HG03135 (cell line): Measurements from ENCODE around the gene RMRP.

Experiments used
- ATAC-seq: cut with Tn5 transposase; IDR thresholded peaks from one replicate; pipeline ENCODE4 v1.9.1; 2021; ENCODE audit warnings: mild to moderate bottlenecking, moderate library complexity; ENCODE audit not compliant: unreplicated experiment

Gene RMRP

DNA sequence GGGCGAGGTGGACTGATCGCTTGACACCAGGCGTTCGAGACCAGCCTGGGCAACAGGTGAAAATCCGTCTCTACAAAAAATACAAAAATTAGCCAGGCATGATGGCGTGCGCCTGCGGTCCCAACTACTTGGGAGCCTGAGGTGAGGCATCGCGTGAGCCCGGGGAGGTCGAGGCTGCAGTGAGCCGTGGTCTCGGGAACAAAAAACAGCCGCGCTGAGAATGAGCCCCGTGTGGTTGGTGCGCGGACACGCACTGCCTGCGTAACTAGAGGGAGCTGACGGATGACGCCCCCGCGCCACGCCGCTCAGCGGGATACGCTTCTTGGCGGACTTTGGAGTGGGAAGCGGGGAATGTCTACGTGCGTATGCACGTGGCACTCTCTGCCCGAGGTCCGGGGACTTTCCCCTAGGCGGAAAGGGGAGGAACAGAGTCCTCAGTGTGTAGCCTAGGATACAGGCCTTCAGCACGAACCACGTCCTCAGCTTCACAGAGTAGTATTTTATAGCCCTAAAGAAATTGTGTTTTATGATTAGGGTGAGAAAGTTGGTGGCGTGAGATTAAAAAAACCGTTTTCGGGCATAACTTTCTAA is at the start of gene RMRP:
Gene RMRP (minus strand): TSS at position 474 of the 591 bp plus-strand sequence.
- peak; percentile 83 for ATAC-seq

DNA sequence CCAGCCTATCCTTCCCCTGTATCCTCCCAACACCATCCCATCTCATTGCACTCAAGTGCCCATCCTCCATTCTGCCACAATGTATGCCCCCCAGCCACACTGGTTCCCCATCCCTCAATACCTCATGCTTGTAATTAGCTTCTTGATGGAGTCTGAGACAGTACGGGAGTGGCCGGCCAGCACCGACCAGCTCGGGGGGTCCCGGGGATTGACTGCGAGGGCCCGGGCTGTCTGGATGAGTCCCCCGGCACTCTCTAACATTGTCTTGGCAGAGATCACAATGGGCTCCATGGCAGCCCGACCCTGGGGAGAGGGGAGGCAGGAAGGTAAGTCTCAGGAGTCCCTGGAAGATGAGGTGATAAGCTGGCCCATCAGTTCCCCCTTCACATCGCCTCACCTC is 49.1 kb upstream of the RMRP start:
- ATAC-seq: no peak

DNA sequence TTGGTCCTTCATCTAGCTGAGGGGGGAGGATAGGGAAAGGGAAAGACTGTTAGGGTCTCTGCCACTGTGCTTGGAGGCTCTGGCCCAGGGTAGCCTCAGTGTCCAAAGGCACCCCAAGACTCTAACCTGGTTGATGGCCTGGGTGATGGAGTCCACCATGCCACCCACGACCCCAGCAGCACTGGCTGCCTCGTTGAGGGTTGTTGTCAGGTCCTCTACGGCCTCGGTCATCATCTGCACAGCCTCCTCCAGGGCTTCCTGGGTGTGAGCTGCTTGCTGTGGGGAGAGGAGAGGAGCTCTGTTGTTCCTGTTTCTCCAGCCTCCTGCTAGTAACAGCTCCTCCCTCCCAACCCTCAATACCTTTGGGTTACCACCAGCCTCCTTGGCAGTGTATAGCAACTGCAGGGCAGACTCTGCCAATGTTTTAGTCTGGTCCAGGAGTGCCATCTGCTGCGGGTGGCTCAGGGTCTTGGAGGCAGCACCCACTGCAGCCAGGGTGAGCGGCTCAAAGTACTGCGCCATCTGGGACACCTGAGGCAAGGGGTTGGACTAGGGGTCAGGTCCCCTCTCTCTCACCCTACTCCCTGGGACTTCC is 48.1 kb upstream of the RMRP start:
- no peak for ATAC-seq

DNA sequence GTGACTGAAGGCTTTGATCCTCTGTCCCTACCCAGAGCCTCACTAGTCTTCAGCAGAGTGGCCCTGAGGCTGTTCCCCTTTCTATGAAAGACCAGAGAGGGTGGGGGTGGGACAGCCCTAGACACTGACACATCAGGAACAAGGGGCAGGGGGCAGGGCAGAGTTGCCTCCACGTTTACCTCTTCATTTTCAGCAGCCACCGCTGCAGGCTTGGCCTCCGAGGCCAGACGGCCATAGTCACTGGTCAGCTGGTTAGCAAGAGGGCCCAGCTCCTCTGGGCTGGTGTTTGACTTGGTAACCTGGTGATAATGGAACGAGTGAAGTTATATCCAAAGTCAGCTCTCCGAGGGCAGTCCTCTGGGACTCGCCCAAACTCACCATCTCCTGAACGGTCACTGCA is 47.6 kb upstream of the RMRP start:
- ATAC-seq: no peak

DNA sequence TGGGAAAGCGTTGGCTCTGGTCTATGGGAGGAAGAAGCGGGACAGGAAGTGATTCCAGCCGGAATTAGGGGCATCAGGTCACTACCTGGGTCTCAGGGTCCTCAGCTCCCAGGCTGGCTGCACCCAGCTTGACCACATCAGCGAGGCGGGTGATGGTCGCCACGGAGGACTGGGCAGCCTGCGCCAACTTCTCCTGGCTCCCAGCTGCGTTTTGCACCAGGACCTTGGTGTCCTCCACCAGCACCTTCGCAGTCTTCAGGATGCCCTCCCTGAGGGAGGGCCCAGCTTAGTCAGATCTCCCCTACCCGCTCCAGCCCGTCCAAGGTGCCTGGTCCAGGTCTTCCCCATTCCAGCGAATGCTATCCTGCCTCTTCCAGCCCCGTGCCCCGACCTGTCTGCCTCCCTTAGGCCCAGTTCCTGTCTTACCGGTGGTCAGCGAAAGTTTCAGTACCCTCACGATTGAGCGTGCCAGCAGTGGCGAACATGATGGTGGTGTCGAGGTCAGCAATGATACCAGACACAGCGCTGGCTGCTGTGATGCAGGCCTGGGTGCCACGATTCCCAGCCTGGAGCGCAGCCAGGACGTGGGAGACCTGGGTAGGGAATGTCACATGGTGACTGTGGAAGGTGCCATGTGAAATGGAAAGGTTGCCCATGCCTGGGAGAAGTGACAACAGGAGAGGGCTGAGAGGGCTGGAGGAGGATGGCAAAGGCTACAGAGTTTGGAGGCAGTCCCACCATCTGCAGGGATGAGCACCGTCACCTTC is 46.3 kb upstream of the RMRP start:
- ATAC-seq: no peak

DNA sequence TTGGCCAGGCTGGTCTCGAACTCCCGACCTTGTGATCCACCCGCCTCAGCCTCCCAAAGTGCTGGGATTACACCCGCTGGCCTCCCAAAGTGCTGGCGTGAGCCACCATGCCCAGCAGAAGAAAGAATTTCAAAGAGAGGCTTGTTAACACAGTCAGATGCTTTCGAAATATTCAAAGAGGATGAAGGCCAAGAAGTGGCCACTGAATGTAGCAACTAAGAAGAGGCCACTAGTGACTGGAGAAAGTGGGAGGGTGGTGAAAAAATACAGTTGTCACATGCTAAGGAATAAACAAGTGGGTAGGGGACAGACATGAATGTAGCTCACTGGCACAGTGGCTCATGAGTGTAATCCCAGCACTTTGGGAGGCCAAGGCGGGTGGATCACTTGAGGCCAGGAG is 44.9 kb upstream of the RMRP start:
- ATAC-seq: no peak

DNA sequence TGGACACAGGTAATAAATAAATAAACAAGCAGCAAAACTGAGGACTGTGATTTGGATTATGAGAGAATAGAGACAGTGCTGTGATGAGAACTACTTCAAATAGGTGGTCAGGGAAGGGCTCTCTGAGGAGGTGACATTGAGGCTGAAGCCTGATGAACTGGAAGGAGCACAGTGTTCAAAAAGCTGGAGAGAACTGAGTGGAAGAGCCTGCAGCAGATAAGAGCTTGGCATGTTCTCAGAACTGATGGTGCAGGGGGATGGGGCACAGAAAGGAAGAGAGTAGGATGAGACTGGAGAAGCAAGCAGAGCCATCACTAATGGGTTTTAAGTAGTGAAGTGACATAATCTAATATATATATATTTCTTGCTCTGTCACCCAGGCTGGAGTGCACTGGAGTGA is 43.1 kb upstream of the RMRP start:
- no peak for ATAC-seq

DNA sequence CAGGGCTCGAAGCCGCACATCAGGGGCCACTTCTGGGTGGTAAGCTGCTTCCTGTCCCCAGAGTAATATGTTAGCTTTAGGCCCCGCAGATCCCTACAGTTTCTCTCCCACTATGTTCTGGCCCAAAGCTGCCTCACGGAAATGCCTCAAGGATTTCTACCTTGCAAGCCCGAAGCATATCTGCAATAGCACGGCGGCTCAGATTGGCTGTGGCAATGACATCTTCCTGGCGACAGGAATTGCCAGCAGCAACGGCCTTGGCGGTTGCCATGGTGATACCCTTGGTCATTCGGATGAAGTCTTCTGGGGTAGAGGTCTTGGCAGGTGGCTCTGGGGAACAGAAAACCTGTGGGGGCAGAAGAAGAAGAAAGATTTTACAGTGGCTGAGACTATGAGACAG is 42.2 kb upstream of the RMRP start:
- ATAC-seq: no peak

DNA sequence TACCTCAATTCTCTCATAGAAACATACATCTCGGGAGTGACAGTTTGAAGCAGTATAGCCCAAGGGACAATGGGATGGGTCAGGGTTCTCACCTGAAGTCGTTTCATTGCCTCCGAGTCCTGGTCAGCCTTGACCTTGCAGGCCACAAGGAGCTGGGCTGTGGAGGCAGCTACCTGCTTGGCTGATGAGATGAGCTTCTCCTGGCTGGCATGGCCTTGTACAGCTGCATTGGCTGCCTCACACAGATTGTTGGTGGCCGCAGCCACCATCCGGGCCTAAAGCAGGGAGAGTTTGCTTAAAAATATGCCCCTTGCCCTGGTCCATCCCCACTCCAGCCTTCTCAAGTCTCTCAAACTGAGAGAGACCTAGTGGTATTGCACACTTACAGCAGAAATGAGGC is 40.4 kb upstream of the RMRP start:
- no peak for ATAC-seq

DNA sequence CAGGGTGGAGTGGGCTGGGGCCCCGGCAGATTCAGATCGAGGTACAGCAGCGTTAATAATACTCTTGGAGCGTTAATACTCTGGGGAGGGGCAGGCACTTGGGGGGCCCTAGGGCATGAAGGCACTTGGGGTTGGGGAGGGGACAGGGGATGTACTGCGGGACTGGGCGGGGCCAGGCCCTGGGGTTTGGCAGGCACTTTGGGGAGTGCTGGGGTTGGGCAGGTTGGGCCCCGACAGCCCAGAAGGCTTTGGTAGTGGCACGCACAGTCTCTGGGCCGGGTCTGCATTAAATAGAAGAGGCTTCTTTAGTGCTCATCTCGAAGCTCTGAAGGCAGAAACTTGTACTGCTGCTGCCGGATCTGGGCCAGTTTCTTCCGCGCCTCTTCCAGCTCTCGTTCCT is 39.7 kb upstream of the RMRP start:
- ATAC-seq: no peak

DNA sequence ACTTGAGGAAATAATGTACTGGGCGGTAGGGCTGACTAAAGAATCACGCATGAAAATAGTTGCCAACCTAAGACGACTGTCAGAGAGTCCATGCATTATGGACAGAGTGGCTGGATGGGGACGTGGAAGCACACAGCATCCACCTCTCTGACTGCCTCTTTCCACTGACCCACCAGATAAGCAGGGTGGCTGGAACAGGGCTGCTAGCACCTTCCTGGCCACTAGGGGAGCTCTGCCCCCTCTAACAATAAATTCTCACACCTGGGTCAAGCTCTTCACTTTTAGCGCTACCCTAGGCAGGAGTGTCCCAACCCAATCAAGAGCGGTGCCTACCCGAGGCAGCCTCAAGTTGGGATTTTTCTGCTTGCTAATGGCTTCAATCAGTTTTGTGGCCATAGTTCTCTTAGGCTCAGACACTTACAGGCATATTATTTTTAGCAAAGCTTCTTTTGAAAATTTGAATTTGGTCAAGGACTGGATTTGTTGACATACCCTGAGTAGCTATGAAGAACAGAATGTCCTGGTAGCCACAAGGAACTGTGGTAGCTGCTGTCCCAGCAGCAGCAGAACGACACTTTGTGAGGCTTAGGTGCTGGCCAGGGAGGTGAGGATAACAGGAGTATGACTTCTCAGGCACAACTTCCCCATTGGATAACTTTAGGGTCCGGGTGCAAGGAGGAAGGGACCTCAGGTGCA is 38.8 kb upstream of the RMRP start:
- no peak for ATAC-seq

DNA sequence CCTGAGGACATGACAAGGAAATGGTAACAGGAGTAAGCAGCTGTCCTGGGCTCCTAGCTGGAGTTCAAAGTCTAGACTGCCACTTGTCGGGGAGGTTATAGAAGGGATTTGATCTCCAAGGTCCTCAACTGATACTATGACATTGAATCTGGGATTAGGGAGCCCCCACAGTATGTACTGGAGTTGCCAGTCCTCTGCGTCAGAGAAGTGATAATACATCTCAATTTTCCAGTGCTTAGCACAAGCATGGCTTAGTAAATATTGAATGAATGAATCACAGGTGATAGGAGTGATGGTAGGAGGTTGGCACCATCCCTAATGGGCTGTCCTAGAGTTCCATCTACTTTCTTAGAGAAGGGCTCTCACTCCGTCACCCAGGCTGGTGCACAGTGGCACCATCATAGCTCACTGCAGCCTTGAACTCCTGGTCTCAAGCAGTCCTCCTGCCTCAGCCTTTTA is 38.2 kb upstream of the RMRP start:
- ATAC-seq: no peak

DNA sequence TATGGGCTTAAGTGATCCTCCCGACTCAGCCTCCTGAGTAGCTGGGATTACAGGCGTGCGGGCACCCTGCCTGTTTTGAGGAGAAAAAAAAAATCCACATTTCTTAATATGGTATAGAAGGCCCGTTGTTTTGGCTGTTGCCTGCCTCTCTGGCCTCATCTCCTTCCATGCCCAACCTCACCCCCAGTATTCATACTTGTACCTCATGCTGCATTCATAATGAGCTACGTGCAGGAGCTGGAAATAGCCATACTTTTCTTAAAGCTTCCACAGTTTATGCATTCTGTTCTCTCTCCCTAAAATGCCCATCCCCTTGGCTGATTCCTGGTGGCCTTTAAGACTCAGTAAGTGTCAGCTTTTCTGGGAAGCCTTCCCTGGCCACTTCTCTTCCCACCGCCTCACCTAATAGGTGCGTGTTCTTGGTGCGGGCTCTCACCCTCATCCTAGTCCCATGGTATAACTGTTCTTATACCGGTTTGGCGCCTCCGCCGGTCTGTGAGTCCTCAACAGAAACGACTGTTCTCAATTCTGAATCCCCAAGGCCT is 34.0 kb upstream of the RMRP start:
- no peak for ATAC-seq

DNA sequence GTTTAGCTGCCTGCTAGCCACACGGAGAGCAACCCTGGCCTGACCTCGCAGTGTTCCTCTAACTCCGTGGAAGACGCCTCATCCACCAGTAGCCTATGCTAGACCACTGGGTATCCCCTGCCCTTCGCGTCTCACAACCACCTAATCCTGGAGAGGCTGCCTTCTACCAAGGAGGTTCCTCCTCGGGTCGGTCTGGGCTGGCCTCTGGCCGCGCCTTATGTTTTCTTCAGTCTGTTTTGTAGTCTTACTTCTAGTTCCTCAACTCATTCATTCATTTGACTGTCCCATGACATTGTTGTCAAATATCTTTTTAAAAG is 33.5 kb upstream of the RMRP start:
- no peak for ATAC-seq

DNA sequence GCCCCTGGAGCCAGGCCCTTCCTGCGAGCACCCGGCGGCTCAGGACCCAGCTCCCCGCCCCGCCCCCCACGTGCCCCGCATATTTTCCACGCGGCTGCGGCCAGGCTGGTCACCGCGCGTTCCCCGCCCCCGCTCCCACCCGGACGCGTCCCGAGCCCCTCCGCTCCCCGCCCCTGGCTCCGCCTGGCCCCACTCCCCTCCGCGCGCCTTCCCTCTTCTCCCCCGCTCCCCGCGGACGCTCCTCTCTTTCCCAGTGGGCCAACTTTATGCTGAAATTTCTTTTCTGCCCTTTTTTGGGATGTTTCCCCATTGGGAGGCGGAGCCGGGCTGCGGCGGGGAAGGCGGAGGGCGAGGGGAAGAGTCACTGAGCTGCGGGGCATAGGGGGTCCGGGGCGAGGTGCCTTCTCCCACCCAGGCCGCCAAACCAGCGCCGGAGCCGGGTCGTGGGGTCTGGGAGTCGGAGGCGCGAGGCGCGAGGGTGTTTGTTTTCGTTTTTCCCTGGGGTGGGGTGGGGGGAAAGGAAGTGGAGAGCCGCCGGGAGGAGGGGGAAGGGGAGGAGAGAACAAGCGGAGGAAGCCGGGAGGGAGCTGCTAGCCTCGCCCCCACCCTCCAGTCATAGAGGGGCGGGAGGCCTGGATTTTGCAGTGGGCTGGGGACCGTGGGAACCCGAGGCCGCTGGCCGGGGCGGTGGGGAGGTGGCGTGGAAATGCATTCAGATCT is 33.0 kb upstream of the RMRP start:
- no peak for ATAC-seq

DNA sequence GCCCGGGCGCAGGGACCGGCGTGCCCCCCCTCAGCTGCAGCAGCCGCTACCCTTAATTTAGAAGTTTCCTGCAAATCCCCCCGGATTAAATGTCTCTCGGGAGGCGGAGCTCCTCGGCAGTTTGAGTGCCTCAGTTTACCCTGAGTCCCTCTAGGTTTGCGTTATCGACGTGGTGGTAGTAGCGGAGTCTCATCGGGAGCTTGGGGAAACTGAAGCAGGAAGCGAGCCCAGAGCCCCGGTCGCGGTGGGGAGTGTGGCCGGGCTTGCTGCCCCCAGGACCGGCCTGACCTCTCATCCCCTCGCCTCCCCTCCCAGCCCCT is 32.4 kb upstream of the RMRP start:
- ATAC-seq: no peak

DNA sequence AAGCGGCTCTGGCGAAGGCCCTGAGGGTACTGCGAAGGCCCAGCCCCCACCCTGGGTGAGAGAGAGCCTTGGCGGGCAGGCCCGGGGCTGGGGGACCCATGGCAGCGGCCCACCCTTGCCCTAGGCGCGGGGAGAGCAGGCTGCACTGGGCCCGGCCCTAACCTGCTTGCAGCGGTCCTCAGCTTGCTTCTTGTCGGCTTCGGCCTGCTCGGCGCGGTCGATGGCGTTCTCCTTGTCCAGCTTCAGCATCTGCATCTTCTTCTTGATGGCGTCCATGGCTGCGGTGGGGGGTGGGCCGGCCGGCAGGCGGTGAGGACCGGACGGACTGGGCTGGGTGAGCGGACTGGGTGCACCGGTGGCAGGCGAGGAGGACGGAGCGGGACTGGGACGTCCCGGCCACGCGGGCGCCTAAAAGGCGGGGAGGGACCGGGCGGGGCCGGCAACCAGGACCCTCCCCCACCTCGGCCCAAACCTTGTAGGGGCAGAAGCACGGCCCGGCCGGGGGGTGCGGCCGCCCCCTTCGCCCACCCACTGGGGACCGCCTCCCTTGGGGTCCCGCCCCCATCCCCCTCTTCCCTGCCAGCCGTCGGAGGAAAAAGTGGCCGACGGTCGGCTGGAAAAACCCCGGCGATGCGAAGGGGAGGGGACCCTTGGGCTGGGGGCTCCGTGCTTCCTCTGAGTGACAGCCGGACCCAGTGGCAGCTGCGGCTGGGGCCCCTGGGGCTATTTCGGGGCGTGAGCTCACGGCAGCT is 31.9 kb upstream of the RMRP start, which contains the start of gene TPM2:
Gene TPM2 (minus strand): TSS at position 384 of the 752 bp plus-strand sequence. CDS start 108 bp downstream, at position 276.
- no peak for ATAC-seq

DNA sequence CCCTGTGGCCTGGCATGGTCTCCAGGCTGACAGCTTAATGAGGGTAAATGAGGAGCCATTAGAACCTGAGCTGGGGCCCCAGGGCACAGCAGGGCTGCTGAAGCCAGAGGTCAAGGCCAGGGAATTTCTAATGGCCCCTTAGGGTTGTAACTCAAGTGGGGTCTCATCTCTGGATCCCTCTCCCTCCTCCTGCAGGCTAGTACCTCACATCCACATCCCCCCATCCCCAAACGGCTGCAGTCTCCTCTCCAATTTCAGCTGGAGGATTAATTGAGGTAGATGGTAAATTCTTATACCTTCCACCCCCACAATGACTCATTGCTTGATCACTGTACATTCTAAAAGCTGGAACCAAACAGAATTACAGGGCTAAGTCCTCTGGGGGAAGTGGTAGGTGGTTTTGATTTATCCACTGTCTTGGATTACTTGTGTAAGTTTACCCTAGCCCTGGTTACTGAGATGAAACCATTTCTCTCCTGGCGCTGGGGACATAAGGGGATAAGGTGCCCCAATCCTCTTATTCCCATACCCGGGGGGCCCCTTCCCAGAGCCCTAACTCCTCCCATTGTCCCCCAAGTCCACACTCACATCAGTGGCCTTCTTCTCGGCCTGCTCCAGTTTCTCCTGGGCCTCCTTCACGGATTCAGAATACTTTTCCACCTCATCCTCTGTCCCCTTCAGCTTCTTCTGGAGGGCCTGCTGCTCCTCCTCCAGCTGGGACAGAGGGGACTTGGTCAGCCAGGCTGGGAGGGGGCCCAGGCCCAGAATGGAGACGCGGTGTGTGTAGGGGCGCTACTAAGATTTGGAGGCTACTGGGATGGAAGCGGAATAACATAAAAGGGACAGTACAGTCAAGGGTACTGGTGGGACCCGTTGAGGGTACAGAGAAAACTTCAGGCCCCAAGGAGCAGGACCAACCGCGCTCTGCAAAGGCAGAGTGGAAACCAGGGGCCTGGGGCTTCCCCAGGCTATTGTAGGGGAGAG is 31.0 kb upstream of the RMRP start:
- ATAC-seq: no peak

DNA sequence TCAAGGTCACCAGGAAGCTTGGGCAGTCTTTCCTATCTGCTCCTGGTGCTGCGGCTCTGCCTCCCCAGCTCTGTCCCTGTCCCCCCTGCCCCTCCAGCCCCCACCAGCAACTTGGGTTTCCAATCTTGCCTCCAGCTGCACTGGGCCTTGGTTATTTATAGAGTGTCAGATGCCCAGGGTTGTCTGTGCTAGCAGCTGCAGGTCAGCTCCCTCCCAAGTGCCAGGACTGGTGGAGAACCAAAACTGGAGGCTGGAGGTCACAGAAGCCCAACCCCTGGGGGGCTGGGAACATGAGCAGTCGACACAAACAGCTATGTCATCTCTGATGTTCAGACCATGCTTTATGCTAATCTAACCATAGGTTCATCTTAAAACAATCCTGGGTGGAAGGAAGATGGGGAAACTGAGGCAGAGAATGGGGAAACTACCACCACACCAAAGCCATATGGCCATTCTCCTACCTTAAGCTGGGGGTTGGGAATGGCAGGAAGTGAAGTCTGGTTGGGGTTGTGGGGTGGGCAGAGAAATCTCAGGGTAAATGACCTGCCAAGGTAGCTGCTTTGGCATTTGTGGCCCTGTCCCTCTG is 30.2 kb upstream of the RMRP start:
- no peak for ATAC-seq
